ENCODE results near the gene B3GNT2.

B3GNT2 gene

GRCh38 chr2:62240546-62240945, 44.6 kb downstream of the B3GNT2 start:
- Histone ChIP-seq H3K36me3 (ENCODE audit: insufficient read depth) (no peaks in the 10 kb centered on the region), H3K4me3 (IDR thresholded peaks at IDR 0.05; ENCODE audit: insufficient read depth, low read depth, low read length) (no peak overlapping the region), H3K27me3 (ENCODE audit: insufficient read depth, low read depth) (no peaks in the 10 kb centered on the region), H3K4me1 (ENCODE audit: low read depth, poor library complexity, severe bottlenecking) (no peaks in the 10 kb centered on the region), H3K9ac (no peak overlapping the region), H4K20me1 (ENCODE audit: insufficient read depth) (no peaks in the 10 kb centered on the region), H3K79me2 (ENCODE audit: insufficient read depth, low read depth) (no peaks in the 10 kb centered on the region), H3K27ac (no peak overlapping the region), H2AFZ (ENCODE audit: low read depth) (no peak overlapping the region), H3K4me2 (no peak overlapping the region)
- no peak for TF ChIP-seq CTCF (conservative IDR thresholded peaks at IDR 0.05; ENCODE audit: low read depth, low read length)

- Histone ChIP-seq H3K27ac (no peak overlapping the region), H3K4me3 (IDR thresholded peaks at IDR 0.05; ENCODE audit: insufficient read depth, low read depth, low read length) (no peak overlapping the region), H3K4me2 (no peak overlapping the region), H3K79me2 (ENCODE audit: insufficient read depth, low read depth) (no peaks in the 10 kb centered on the region), H3K27me3 (ENCODE audit: insufficient read depth, low read depth) (no peaks in the 10 kb centered on the region), H3K4me1 (ENCODE audit: low read depth, poor library complexity, severe bottlenecking) (no peaks in the 10 kb centered on the region), H2AFZ (ENCODE audit: low read depth) (no peak overlapping the region), H3K36me3 (ENCODE audit: insufficient read depth) (no peaks in the 10 kb centered on the region), H3K9ac (no peak overlapping the region), H4K20me1 (ENCODE audit: insufficient read depth) (no peaks in the 10 kb centered on the region)
- TF ChIP-seq CTCF (conservative IDR thresholded peaks at IDR 0.05; ENCODE audit: low read depth, low read length) = no peak
Observed at GRCh38 chr2:62243983-62244382, 48.1 kb downstream of the B3GNT2 start.

- H3K9ac ChIP-seq = no peak overlapping the region
- H2AFZ ChIP-seq (ENCODE audit: low read depth) = no peak overlapping the region
- no peaks in the 10 kb centered on the region for H3K79me2 ChIP-seq (ENCODE audit: insufficient read depth, low read depth)
- no peaks in the 10 kb centered on the region for H3K4me1 ChIP-seq (ENCODE audit: low read depth, poor library complexity, severe bottlenecking)
- TF ChIP-seq CTCF (conservative IDR thresholded peaks at IDR 0.05; ENCODE audit: low read depth, low read length) = no peak
- no peaks in the 10 kb centered on the region for H3K36me3 ChIP-seq (ENCODE audit: insufficient read depth)
- no peak overlapping the region for H3K4me3 ChIP-seq (IDR thresholded peaks at IDR 0.05; ENCODE audit: insufficient read depth, low read depth, low read length)
- H3K27me3 ChIP-seq (ENCODE audit: insufficient read depth, low read depth) = no peaks in the 10 kb centered on the region
- no peaks in the 10 kb centered on the region for H4K20me1 ChIP-seq (ENCODE audit: insufficient read depth)
- H3K27ac ChIP-seq = no peak overlapping the region
- H3K4me2 ChIP-seq = no peak overlapping the region
Observed at GRCh38 chr2:62248226-62248625, 52.3 kb downstream of the B3GNT2 start.

GRCh38 chr2:62250239-62250638, 54.3 kb downstream of the B3GNT2 start:
- no peak overlapping the region for H2AFZ ChIP-seq (ENCODE audit: low read depth)
- H3K36me3 ChIP-seq (ENCODE audit: insufficient read depth) = no peaks in the 10 kb centered on the region
- H3K27ac ChIP-seq = no peak overlapping the region
- no peak overlapping the region for H3K4me3 ChIP-seq (IDR thresholded peaks at IDR 0.05; ENCODE audit: insufficient read depth, low read depth, low read length)
- H3K79me2 ChIP-seq (ENCODE audit: insufficient read depth, low read depth) = no peaks in the 10 kb centered on the region
- no peaks in the 10 kb centered on the region for H4K20me1 ChIP-seq (ENCODE audit: insufficient read depth)
- no peaks in the 10 kb centered on the region for H3K4me1 ChIP-seq (ENCODE audit: low read depth, poor library complexity, severe bottlenecking)
- H3K27me3 ChIP-seq (ENCODE audit: insufficient read depth, low read depth) = no peaks in the 10 kb centered on the region
- no peak for TF ChIP-seq CTCF (conservative IDR thresholded peaks at IDR 0.05; ENCODE audit: low read depth, low read length)
- no peak overlapping the region for H3K4me2 ChIP-seq
- H3K9ac ChIP-seq = no peak overlapping the region

Data from KMS-11 (cell line).